Astrocyte (in vitro differentiated cells and primary cell): ENCODE data around the gene DOCK6. TPM values are rescaled to one million over a fixed set of nuclear protein-coding genes. Genes with fewer than 3 reads are reported as not detected.

Experiments used
- DNase-seq: peaks from one replicate; pipeline ENCODE4 v3.0.0-alpha.2; 2010; ENCODE audit warnings: low read depth
- FAIRE-seq: peaks from 2 replicates; lab custom pipeline; 2011; peaks lifted over from hg19 to GRCh38; lab: Jason Lieb, UNC
- H2AFZ ChIP-seq: 2 replicates; pipeline ENCODE4 v1.6.0; 2012; ENCODE audit warnings: low read depth, low read length, inconsistent platforms
- H3K27ac ChIP-seq: 2 replicates; pipeline ENCODE4 v1.5.1; 2011; ENCODE audit warnings: low read depth, low read length, inconsistent platforms
- H3K27me3 ChIP-seq: 2 replicates; pipeline ENCODE4 v1.6.0; 2011; ENCODE audit warnings: low read length, inconsistent platforms; ENCODE audit not compliant: insufficient read depth
- H3K36me3 ChIP-seq: 2 replicates; pipeline ENCODE4 v1.5.1; 2011; ENCODE audit warnings: low read length, inconsistent platforms; ENCODE audit not compliant: insufficient read depth
- H3K4me1 ChIP-seq: 2 replicates; pipeline ENCODE4 v1.5.1; 2011; ENCODE audit warnings: low read length, inconsistent platforms; ENCODE audit not compliant: insufficient read depth
- H3K4me2 ChIP-seq: 2 replicates; pipeline ENCODE4 v1.6.0; 2012; ENCODE audit warnings: low read length, inconsistent platforms
- H3K4me3 ChIP-seq: 2 replicates; pipeline ENCODE4 v1.5.1; 2011; ENCODE audit warnings: low read depth, mild to moderate bottlenecking, low read length, inconsistent platforms; ENCODE audit not compliant: insufficient read depth
- H3K79me2 ChIP-seq: 2 replicates; pipeline ENCODE4 v1.6.0; 2012; ENCODE audit warnings: mild to moderate bottlenecking, low read length, inconsistent platforms; ENCODE audit not compliant: insufficient read depth
- H3K9ac ChIP-seq: 2 replicates; pipeline ENCODE4 v1.6.0; 2012; ENCODE audit warnings: mild to moderate bottlenecking, low read length, inconsistent platforms
- H3K9me3 ChIP-seq: 2 replicates; pipeline ENCODE4 v1.5.1; 2012; ENCODE audit warnings: low read depth, mild to moderate bottlenecking, low read length, inconsistent platforms; ENCODE audit not compliant: insufficient read depth
- H4K20me1 ChIP-seq: 2 replicates; pipeline ENCODE4 v1.6.0; 2012; ENCODE audit warnings: low read length, inconsistent platforms; ENCODE audit not compliant: insufficient read depth
- H3K27ac Mint-ChIP-seq: one replicate; pipeline ENCODE4 v1.8.0; 2021; ENCODE audit warnings: mild to moderate bottlenecking, mixed read lengths; ENCODE audit not compliant: unreplicated experiment
- H3K27me3 Mint-ChIP-seq: one replicate; pipeline ENCODE4 v1.8.0; 2021; ENCODE audit warnings: low read depth, mixed read lengths; ENCODE audit not compliant: unreplicated experiment
- H3K36me3 Mint-ChIP-seq: one replicate; pipeline ENCODE4 v1.8.0; 2021; ENCODE audit warnings: low read depth, mixed read lengths; ENCODE audit not compliant: unreplicated experiment
- H3K4me1 Mint-ChIP-seq: one replicate; pipeline ENCODE4 v1.8.0; 2021; ENCODE audit warnings: low read depth, mixed read lengths; ENCODE audit not compliant: unreplicated experiment
- H3K4me3 Mint-ChIP-seq: one replicate; pipeline ENCODE4 v1.8.0; 2021; ENCODE audit warnings: mild to moderate bottlenecking, moderate library complexity, mixed read lengths; ENCODE audit not compliant: unreplicated experiment
- H3K9me3 Mint-ChIP-seq: one replicate; pipeline ENCODE4 v1.8.0; 2021; ENCODE audit warnings: mild to moderate bottlenecking, mixed read lengths; ENCODE audit not compliant: unreplicated experiment
- CTCF ChIP-seq: IDR thresholded peaks from 2 replicates; pipeline ENCODE4 v1.5.1; 2011; ENCODE audit warnings: low read depth, mild to moderate bottlenecking, inconsistent platforms, low read length, moderate library complexity; ENCODE audit not compliant: insufficient read depth
- EZH2 ChIP-seq: IDR thresholded peaks from 2 replicates; pipeline ENCODE4 v1.6.1; 2012; ENCODE audit warnings: mild to moderate bottlenecking, low read length, inconsistent platforms; ENCODE audit not compliant: insufficient read depth
- total RNA-seq: library from RNA; stranded (reverse); gene quantifications from 2 replicates; pipeline ENCODE4 v1.2.1, GENCODE V29; 2021

DOCK6 gene
- total RNA-seq, 1 donor from 2014 or later: 38.3 TPM

- H3K4me2 ChIP-seq: no peak overlapping the region
- Mint-ChIP-seq H3K27me3 (no peaks in the 10 kb centered on the region), H3K36me3 (peaks cover 17% of the 10 kb centered on the region), H3K4me3 (no peak overlapping the region), H3K9me3 (no peaks in the 10 kb centered on the region), H3K27ac (no peak overlapping the region), H3K4me1 (peaks cover 3% of the 10 kb centered on the region)
- no peak overlapping the region for H3K9ac ChIP-seq
- peaks cover 9% of the 10 kb centered on the region for H4K20me1 ChIP-seq
- DNase-seq (no peak), FAIRE-seq (no peak)
- no peaks in the 10 kb centered on the region for H3K9me3 ChIP-seq
- no peak overlapping the region for H3K27ac ChIP-seq
- no peaks in the 10 kb centered on the region for H3K4me1 ChIP-seq
- H3K27me3 ChIP-seq: no peaks in the 10 kb centered on the region
- no peak for TF ChIP-seq EZH2
- TF ChIP-seq CTCF: no peak
- no peak overlapping the region for H3K4me3 ChIP-seq
- H3K36me3 ChIP-seq: no peaks in the 10 kb centered on the region
- H2AFZ ChIP-seq: no peak overlapping the region
- no peaks in the 10 kb centered on the region for H3K79me2 ChIP-seq
Observed at GRCh38 chr19:11254666-11255065, 7.7 kb downstream of the DOCK6 start.

- peaks cover 21% of the 10 kb centered on the region for H3K36me3 Mint-ChIP-seq
- H3K27ac Mint-ChIP-seq: peak overlapping the region; percentile 66
- Histone ChIP-seq H2AFZ (no peak overlapping the region), H3K9ac (no peak overlapping the region), H3K4me2 (no peak overlapping the region), H3K27ac (no peak overlapping the region), H3K36me3 (peaks cover 1% of the 10 kb centered on the region), H3K79me2 (no peaks in the 10 kb centered on the region), H3K4me1 (no peaks in the 10 kb centered on the region), H3K4me3 (no peak overlapping the region), H4K20me1 (peaks cover 6% of the 10 kb centered on the region), H3K9me3 (no peaks in the 10 kb centered on the region), H3K27me3 (no peaks in the 10 kb centered on the region)
- FAIRE-seq (no peak), DNase-seq (no peak)
- no peak overlapping the region for H3K4me3 Mint-ChIP-seq
- H3K27me3 Mint-ChIP-seq: no peaks in the 10 kb centered on the region
- no peaks in the 10 kb centered on the region for H3K9me3 Mint-ChIP-seq
- peaks cover 3% of the 10 kb centered on the region for H3K4me1 Mint-ChIP-seq
- TF ChIP-seq CTCF (no peak), EZH2 (no peak)
Observed at GRCh38 chr19:11252665-11253355, 9.5 kb downstream of the DOCK6 start.

GRCh38 chr19:11251650-11252314 is 10.5 kb downstream of the DOCK6 start:
- Histone ChIP-seq H2AFZ (no peak overlapping the region), H3K36me3 (peaks cover 3% of the 10 kb centered on the region), H4K20me1 (peaks cover 5% of the 10 kb centered on the region), H3K4me1 (no peaks in the 10 kb centered on the region), H3K79me2 (no peaks in the 10 kb centered on the region), H3K27ac (no peak overlapping the region), H3K9ac (no peak overlapping the region), H3K4me3 (no peak overlapping the region), H3K9me3 (no peaks in the 10 kb centered on the region), H3K27me3 (no peaks in the 10 kb centered on the region), H3K4me2 (no peak overlapping the region)
- TF ChIP-seq EZH2 (no peak), CTCF (no peak)
- H3K4me1 Mint-ChIP-seq: peaks cover 3% of the 10 kb centered on the region
- H3K36me3 Mint-ChIP-seq: peaks cover 26% of the 10 kb centered on the region
- no peak for FAIRE-seq
- H3K27ac Mint-ChIP-seq: no peak overlapping the region
- no peaks in the 10 kb centered on the region for H3K9me3 Mint-ChIP-seq
- H3K4me3 Mint-ChIP-seq: no peak overlapping the region
- no peaks in the 10 kb centered on the region for H3K27me3 Mint-ChIP-seq
- no peak for DNase-seq
